Omental fat pad (tissue), 4 donors: ENCODE measurements around the gene MVB12B. TPM values are rescaled to one million over a fixed set of nuclear protein-coding genes. Genes with fewer than 3 reads are reported as not detected.

Experiments
- ATAC-seq: fragments of 150-250 bp; one replicate; pipeline ENCODE4 v1.9.1; 2016; ENCODE audit warnings: mild to moderate bottlenecking, moderate library complexity; ENCODE audit not compliant: low FRiP score
- DNase-seq: peaks from one replicate; pipeline ENCODE4 v3.0.0-alpha.2; 2019; ENCODE audit warnings: low spot score
- CTCF ChIP-seq, 3 donors: fragments of 450-650 bp; IDR thresholded peaks; one replicate each; pipeline ENCODE4 v1.5.1; 2016 to 2017; ENCODE audit warnings: antibody characterized with exemption in 3 of 3, mild to moderate bottlenecking in 3 of 3, moderate library complexity in 2 of 3
- total RNA-seq, 4 donors: library from RNA; depleted of rRNA; stranded (reverse); fragments of >200 nt; gene quantifications; one replicate each; pipeline ENCODE4 v1.1.0, GENCODE V29; 2016

Gene MVB12B
- total RNA-seq, 4 donors from 2014 or later: 5.5 to 21.4 (median 11.6) TPM

- TF ChIP-seq CTCF (IDR thresholded peaks at IDR 0.05): no peak
- ATAC-seq (no peak), DNase-seq (no peak)
These were observed 171.7 kb downstream of the MVB12B start for GRCh38 chr9:126498331-126498730.

- DNase-seq: no peak
- peak; percentile 50 for ATAC-seq
- peak in 2 of 3 donors; percentile 63 to 97 for TF ChIP-seq CTCF (IDR thresholded peaks at IDR 0.05)
These were observed 172.6 kb downstream of the MVB12B start for GRCh38 chr9:126499005-126499910.

GRCh38 chr9:126499911-126500599 lies 173.4 kb downstream of the MVB12B start:
- no peak for ATAC-seq
- no peak for DNase-seq
- TF ChIP-seq CTCF (IDR thresholded peaks at IDR 0.05): no peak

GRCh38 chr9:126500600-126501382 lies 174.2 kb downstream of the MVB12B start:
- DNase-seq (peak; percentile 49), ATAC-seq (peak; percentile 61)
- TF ChIP-seq CTCF (IDR thresholded peaks at IDR 0.05): peak in 1 of 3 donors; percentile 96

GRCh38 chr9:126501383-126502331 lies 175.0 kb downstream of the MVB12B start:
- ATAC-seq: no peak
- DNase-seq: no peak
- no peak for TF ChIP-seq CTCF (IDR thresholded peaks at IDR 0.05)
